HAP-1 (cell line): ENCODE results near the gene RGL4.
A peak's percentile ranks its signal among the peaks of the same experiment; 100 is the strongest.

ENCODE experiments used
- DNase-seq, 2 experiments: peaks; one replicate each; pipeline ENCODE4 v3.0.0-alpha.2; 2016 to 2020; ENCODE audit warnings: low spot score in 2 of 2
- H3K27me3 ChIP-seq: fragments of 250-450 bp; sonication (Bioruptor Pico); 2 replicates; pipeline ENCODE4 v1.5.1; 2020; ENCODE audit warnings: low read depth, mild to moderate bottlenecking, moderate library complexity
- H3K36me3 ChIP-seq: fragments of 250-450 bp; sonication (Bioruptor Pico); replicated peaks from 2 replicates; pipeline ENCODE4 v1.5.1; 2020; ENCODE audit warnings: mild to moderate bottlenecking
- H3K4me1 ChIP-seq: fragments of 250-450 bp; sonication (Bioruptor Pico); 2 replicates; pipeline ENCODE4 v1.5.1; 2020; ENCODE audit warnings: mild to moderate bottlenecking
- H3K4me3 ChIP-seq: fragments of 250-450 bp; sonication (Bioruptor Pico); 2 replicates; pipeline ENCODE4 v1.5.1; 2020; ENCODE audit warnings: mild to moderate bottlenecking, moderate library complexity
- H3K9me3 ChIP-seq: fragments of 250-450 bp; sonication (Bioruptor Pico); 2 replicates; pipeline ENCODE4 v1.5.1; 2020; ENCODE audit warnings: mild to moderate bottlenecking, moderate library complexity
- in situ Hi-C: fragments of 300-500 bp; cut with MboI; formaldehyde crosslinking; loops from 3 replicates; pipeline ENCODE4 v1.14.3; 2020; ENCODE audit warnings: low sequenced_read_pairs, inconsistent platforms, mixed read lengths

Gene RGL4

DNA sequence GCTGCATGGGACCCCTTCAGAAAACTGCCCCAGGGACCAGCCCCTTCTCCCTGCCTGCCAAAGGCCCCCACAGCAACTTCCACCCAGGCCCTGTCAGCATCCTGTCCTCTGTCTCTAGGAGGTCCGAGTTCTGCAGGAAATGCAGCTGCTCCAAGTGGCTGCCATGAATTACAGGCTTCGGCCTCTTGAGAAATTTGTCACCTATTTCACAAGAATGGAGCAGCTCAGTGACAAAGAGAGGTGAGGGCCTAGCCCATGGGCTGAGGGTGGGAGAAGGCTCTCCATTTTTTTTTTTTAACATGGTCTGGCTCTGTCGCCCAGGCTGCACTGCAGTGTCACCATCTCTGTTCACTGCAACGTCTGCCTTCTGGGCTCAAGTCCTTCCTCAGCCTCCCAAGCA lies 7.3 kb downstream of the RGL4 start:
- no peak overlapping the region for H3K4me3 ChIP-seq
- no peaks in the 10 kb centered on the region for H3K27me3 ChIP-seq
- in situ Hi-C loops: no loop called here
- DNase-seq: no peak
- no peaks in the 10 kb centered on the region for H3K4me1 ChIP-seq
- peaks cover 46% of the 10 kb centered on the region for H3K36me3 ChIP-seq
- H3K9me3 ChIP-seq: peaks cover 3% of the 10 kb centered on the region; the same call in 1 of the 2 replicates

DNA sequence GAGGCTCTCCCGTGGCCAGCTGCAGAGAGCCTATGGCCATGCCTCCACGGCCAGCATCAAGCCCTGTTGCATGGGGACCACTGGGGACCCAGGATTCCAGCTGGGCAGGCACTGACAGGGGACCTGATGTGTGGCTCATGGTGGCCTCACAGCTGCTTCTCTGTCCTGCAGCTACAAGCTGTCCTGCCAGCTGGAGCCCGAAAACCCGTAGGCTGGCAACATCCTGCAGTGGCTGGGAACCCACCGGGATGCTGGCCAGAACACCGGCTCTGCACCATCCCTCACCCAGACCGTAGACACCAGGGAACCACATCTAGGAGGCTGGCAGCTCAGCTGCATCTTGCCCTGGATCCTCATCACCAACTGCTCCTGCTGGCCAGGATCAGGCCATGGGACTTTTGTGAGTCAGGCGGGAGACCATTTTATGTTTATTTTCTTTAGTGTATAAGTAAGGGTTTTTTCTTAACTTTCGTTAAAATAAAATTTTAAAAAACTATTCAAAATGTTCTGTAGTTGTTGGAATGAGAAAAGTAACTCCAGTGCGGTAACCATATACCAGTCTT lies 7.9 kb downstream of the RGL4 start:
- Histone ChIP-seq H3K36me3 (peaks cover 49% of the 10 kb centered on the region), H3K4me1 (no peaks in the 10 kb centered on the region), H3K4me3 (no peak overlapping the region), H3K9me3 (peaks cover 3% of the 10 kb centered on the region; the same call in 1 of the 2 replicates), H3K27me3 (no peaks in the 10 kb centered on the region)
- in situ Hi-C loops: no loop called here
- DNase-seq: no peak

- no peak for DNase-seq
- in situ Hi-C loops: no loop called here
- no peaks in the 10 kb centered on the region for H3K27me3 ChIP-seq
- H3K9me3 ChIP-seq: peaks cover 3% of the 10 kb centered on the region; the same call in 1 of the 2 replicates
- H3K4me1 ChIP-seq: no peaks in the 10 kb centered on the region
- H3K4me3 ChIP-seq: no peak overlapping the region
- H3K36me3 ChIP-seq: peaks cover 52% of the 10 kb centered on the region
Measured at GRCh38 chr22:23700706-23701105, 9.9 kb downstream of the RGL4 start.

- Histone ChIP-seq H3K4me1 (no peaks in the 10 kb centered on the region), H3K36me3 (peaks cover 79% of the 10 kb centered on the region), H3K27me3 (no peaks in the 10 kb centered on the region), H3K9me3 (peaks cover 3% of the 10 kb centered on the region; the same call in 1 of the 2 replicates), H3K4me3 (no peak overlapping the region)
- in situ Hi-C loops: no loop called here
- no peak for DNase-seq
Measured at GRCh38 chr22:23704062-23704461, 13.2 kb downstream of the RGL4 start.

DNA sequence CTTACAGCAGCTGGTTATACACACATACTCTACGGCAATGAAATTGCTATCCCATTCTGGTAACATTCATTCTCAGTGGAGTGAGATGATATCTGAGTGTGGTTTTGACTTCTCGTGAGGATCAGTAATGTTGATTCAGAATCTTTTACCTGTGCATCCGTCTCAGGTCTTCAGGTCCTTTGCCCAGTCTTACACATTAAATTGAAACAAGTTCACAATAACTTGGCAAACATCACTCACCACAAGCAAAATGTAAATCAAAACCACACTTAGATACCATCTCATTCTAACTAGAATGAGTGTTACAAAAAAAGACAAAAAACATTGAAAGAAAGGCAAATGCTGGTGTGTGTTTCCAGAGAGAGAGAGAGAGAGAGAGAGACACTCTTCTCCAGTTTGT lies 14.0 kb downstream of the RGL4 start:
- no peak overlapping the region for H3K4me3 ChIP-seq
- no peaks in the 10 kb centered on the region for H3K27me3 ChIP-seq
- H3K36me3 ChIP-seq: peaks cover 81% of the 10 kb centered on the region
- in situ Hi-C loops: no loop called here
- H3K4me1 ChIP-seq: no peaks in the 10 kb centered on the region
- peaks cover 3% of the 10 kb centered on the region; the same call in 1 of the 2 replicates for H3K9me3 ChIP-seq
- no peak for DNase-seq

DNA sequence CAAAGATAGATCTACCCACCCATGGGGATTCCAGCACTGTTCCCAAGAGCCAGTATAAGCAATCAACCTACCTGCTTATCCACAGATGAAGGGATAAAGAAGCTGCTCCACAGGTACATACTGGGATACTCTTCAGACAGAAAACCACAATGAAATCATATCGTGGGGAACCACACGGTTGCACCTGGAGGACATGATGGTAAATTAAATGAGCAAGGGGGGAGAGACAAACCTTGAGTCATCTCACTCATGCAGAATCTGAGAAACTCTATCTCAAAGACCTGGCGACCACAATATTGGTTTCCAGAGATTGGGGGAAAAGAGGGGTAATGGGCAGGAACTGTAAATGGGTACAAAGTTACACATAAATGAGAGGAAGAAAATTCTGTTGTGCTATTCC lies 14.5 kb downstream of the RGL4 start:
- H3K27me3 ChIP-seq: no peaks in the 10 kb centered on the region
- no peaks in the 10 kb centered on the region for H3K4me1 ChIP-seq
- in situ Hi-C loops: no loop called here
- no peak for DNase-seq
- no peaks in the 10 kb centered on the region for H3K9me3 ChIP-seq
- no peak overlapping the region for H3K4me3 ChIP-seq
- peaks cover 81% of the 10 kb centered on the region for H3K36me3 ChIP-seq

DNA sequence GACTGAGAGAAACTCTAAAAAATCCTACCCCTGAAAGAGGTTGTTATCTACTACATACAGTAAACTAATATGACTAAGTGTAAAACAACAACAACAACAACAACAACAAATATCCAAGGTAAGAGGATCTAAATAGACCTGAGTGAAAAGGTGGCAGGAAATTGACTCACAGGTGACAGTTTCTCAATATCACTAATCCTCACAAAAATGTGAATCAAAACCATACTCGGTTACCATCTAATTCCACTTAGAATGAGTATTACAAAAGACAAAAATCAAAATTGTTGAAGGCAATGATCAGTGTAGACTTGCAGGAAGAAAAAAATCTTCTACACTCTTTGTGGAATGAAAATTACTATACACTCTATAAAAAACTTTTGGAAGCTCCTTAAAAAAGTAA lies 17.5 kb downstream of the RGL4 start:
- H3K4me1 ChIP-seq: no peaks in the 10 kb centered on the region
- DNase-seq: no peak
- H3K27me3 ChIP-seq: no peaks in the 10 kb centered on the region
- H3K36me3 ChIP-seq: peaks cover 83% of the 10 kb centered on the region
- in situ Hi-C loops: no loop called here
- H3K4me3 ChIP-seq: no peak overlapping the region
- no peaks in the 10 kb centered on the region for H3K9me3 ChIP-seq

- DNase-seq: no peak
- in situ Hi-C loops: no loop called here
- Histone ChIP-seq H3K4me1 (no peaks in the 10 kb centered on the region), H3K36me3 (peaks cover 86% of the 10 kb centered on the region), H3K27me3 (no peaks in the 10 kb centered on the region), H3K4me3 (no peak overlapping the region), H3K9me3 (no peaks in the 10 kb centered on the region)
Measured at GRCh38 chr22:23709107-23709506, 18.3 kb downstream of the RGL4 start.

GRCh38 chr22:23712256-23712655 lies 21.4 kb downstream of the RGL4 start:
- Histone ChIP-seq H3K4me1 (no peaks in the 10 kb centered on the region; the same call in 1 of the 2 replicates), H3K36me3 (peaks cover 57% of the 10 kb centered on the region), H3K9me3 (no peaks in the 10 kb centered on the region), H3K4me3 (no peak overlapping the region), H3K27me3 (no peaks in the 10 kb centered on the region)
- in situ Hi-C loops: no loop called here
- no peak for DNase-seq

- Histone ChIP-seq H3K27me3 (no peaks in the 10 kb centered on the region), H3K9me3 (no peaks in the 10 kb centered on the region), H3K4me3 (no peak overlapping the region), H3K36me3 (peaks cover 43% of the 10 kb centered on the region), H3K4me1 (no peaks in the 10 kb centered on the region; the same call in 1 of the 2 replicates)
- in situ Hi-C loops: no loop called here
- no peak for DNase-seq
Measured at GRCh38 chr22:23713696-23714595, 23.1 kb downstream of the RGL4 start.

GRCh38 chr22:23714596-23715578 lies 24.1 kb downstream of the RGL4 start:
- no peaks in the 10 kb centered on the region for H3K9me3 ChIP-seq
- in situ Hi-C loops: no loop called here
- peak in 1 of 2 experiments; percentile 17 for DNase-seq
- no peaks in the 10 kb centered on the region; the same call in 1 of the 2 replicates for H3K4me1 ChIP-seq
- H3K27me3 ChIP-seq: no peaks in the 10 kb centered on the region
- peaks cover 33% of the 10 kb centered on the region for H3K36me3 ChIP-seq
- no peak overlapping the region for H3K4me3 ChIP-seq

DNA sequence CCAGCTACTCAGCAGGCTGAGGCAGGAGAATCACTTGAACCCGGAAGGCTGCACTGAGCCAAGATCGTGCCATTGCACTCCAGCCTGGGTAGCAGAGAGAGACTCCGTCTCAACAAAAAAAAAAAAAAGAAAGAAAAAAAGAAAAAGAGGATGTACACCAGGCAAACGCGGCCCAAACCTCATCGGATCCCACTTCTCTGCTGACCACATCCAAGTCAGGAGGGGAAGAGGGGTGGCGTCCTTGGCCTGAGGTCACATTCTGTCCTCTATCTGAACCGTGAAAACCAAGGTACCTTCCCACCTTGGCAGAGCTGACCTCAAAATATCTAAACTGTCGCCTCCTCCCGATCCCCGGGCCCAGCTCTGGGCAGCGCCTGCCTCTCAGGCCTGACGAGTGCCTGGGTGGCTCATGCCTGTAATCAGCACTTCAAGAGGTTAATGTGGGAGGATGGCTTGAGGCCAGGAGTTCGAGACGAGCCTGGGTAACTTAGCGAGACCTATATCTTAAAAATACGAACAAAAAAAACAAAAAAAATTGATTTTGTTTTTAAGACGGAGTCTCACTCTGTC lies 25.1 kb downstream of the RGL4 start:
- H3K9me3 ChIP-seq: no peaks in the 10 kb centered on the region

More for the DNA sequence above, 25.1 kb downstream of the RGL4 start:
- peak overlapping the region; percentile 90 for H3K4me3 ChIP-seq
- in situ Hi-C loops: no loop called here
- peaks cover 23% of the 10 kb centered on the region for H3K36me3 ChIP-seq
- no peaks in the 10 kb centered on the region for H3K27me3 ChIP-seq
- H3K4me1 ChIP-seq: no peaks in the 10 kb centered on the region; the same call in 1 of the 2 replicates
- DNase-seq: no peak
